Suppressor macrophage treated with lipopolysaccharide for 1 hour (primary cell): Measurements from ENCODE around the gene ZP3.
"Not testable (repeated sequence)": the region's sequence is repeated elsewhere in the genome, so short reads cannot be mapped to it uniquely, and the experiment has no call there.

Experiments used
- DNase-seq, 3 donors: peaks; one replicate each; pipeline ENCODE4 v3.0.0-alpha.2; 2020 to 2022

ZP3 gene

DNA sequence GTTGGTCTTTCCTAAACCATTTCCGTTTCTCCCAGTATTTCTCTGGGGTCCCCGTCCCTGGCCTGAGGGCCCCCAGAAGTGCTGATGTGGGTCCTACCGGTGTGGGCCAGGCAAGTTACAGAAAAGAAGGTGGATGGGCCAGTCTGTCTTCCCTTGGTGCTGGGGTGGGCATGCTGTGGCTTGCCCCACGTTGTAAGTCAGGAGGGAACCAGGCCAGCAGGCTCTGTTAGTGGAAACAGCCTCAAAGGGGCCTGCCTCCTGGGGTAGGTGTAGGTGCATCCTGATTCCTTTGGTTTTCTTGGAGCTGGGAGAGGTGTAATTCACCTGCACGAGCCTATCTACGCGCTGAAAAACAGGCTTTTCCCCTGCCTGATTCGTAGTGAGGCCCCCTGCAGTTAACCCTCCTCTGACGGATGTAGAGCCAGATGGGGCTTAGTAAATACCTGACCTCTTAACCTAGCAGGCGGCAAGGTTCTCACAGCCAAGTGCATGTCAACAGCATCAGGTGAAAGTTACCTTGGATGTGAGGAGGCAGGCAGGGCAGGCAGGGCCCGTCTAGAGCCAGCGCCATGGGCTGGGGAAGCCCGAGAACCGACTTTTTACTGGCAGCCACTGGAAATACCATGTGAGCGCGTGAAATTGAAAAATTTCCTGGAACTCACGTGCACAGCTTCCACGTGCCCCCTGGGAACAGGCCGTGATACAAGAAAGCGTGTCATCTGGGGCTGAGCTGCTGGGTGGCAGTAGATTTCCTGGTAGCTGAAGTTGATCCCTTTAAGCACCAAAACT, 61.3 kb downstream of the ZP3 start:
- DNase-seq = not testable (repeated sequence)

DNA sequence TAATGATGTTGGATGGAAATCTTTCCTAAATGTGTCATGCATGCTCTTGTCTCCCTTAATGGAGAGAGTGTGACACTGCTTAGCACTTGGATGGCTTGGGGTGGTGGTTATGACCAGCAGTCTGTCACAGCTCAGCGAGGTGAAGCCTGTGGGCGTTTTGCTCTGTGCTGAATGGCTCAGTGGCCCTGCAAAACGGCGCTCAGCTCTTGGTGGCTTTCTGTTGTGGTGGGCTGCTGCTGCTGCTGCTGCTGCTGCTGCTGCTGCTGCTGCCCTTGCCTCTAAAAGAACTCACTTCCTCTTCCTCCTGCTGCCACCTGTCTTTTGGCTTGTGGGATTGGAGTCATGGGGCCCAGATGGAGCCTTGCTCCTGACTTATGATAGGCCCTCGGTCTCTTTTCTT, 61.9 kb downstream of the ZP3 start:
- DNase-seq = not testable (repeated sequence)

DNA sequence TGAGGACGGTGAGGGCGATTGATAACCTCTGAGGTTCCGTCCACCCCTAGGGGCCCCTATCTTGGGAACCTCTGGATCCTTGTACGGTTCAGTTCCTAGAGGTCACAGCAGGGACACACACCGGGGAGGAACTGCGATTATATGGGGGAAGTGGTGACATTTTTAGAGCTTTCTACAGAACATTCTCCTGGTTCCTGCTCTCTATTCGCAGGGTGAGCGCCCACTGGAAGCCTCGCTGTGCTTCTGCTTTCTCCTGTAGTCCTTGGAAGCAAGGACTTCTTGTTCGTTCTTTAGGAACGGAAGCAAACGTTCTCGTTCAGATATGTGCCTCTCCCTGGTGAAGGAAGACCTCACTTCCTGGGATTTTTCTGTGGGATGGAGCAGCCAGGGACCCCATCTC, 63.2 kb downstream of the ZP3 start:
- DNase-seq = not testable (repeated sequence)
